ENCODE results near the gene MPIG6B. TPM values are rescaled to one million over a fixed set of nuclear protein-coding genes. Genes with fewer than 3 reads are reported as not detected.

The MPIG6B gene
- total and polyA plus RNA-seq, 4 experiments from 2014 or later, result not detected

DNA sequence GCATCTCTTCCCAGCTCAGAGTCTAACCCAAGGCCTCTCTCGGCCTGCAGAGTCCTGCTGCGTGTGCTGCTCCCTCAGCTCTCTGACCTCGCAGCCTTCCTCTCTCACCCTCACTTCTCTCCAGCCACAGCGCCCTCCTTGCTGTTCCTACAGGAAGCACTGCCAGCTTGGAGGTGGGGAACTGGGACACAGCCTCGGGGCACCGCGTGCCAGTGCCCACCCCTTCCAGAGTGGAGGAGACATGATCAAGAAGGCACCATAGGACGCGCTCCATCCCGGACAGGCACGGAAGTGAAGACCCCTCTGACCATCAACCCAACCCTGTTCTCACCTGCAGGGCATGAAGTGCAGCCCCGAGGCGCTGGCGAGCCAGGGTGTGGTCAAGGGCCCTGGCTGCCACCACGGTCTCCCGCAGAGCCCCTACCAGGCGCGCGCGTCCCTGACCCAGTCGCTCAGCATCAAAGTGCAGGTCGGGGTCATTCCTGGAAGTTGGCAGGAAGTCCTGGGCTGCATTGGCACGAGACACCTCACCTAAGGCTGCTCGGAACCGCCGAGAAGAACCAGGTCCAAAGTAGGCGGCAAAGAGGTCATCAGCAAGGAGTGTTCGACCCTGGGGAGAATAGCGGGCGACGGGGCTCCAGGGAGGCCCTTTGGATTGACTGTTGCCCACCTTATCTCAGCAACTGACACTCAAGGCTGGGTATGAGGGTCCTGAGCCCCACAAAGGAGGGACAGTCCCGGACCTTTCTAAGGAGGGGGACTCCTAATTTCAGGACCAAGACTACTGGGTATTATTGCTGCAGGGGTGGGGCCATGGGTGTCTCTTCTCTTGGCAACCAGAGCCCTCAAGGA lies 52.7 kb downstream of the MPIG6B start:
- peaks cover 14% of the 10 kb centered on the region for H3K36me3 ChIP-seq (ENCODE audit: insufficient read depth, low read length)
- Mint-ChIP-seq H3K4me1 (peaks cover 18 to 54% (median 39%) of the 10 kb centered on the region in 4 donors), H3K9me3 (no peaks in the 10 kb centered on the region), H3K27ac (peak overlapping the region; percentile 29 to 78 (median 66)), H3K4me3 (peak overlapping the region in 5 of 8 donors; percentile 44 to 73 (median 61)), H3K27me3 (no peaks in the 10 kb centered on the region), H3K36me3 (peaks cover 0 to 24% of the 10 kb centered on the region in 2 donors)
- H3K27me3 ChIP-seq (ENCODE audit: insufficient read depth, low read length), result no peaks in the 10 kb centered on the region
- no peaks in the 10 kb centered on the region for H3K9me3 ChIP-seq (ENCODE audit: control insufficient read depth in 1 of 2, low read length in 2 of 2)
- H3K4me3 ChIP-seq (ENCODE audit: low read length in 2 of 2), result no peak overlapping the region
- H3K27ac ChIP-seq (ENCODE audit: low read depth, low read length), result peak overlapping the region; percentile 46
- peaks cover 57% of the 10 kb centered on the region for H3K4me1 ChIP-seq (ENCODE audit: insufficient read depth, low read length)
- no peak for DNase-seq
- ChIA-PET CTCF (ENCODE audit: partially characterized antibody) (interaction anchor here (1.5 to 12.8 kb wide), 3 partner anchors 11 to 42 kb away, joined by 4 to 173 read pairs (median 5); partner anchors contain the start of genes CLIC1, DDAH2 and MSH5), POLR2A (ENCODE audit: partially characterized antibody) (interaction anchor here (1.1 to 7.1 kb wide), 5 partner anchors 19 to 87 kb away, joined by 4 to 78 read pairs (median 6); partner anchors contain the start of genes CLIC1, HSPA1B, LSM2 and MSH5)
- intact Hi-C loops (cut with micrococcal nuclease), result loop anchor here (2.0 kb wide), 1 partner anchor 19 kb away; the partner anchor contains the start of gene VARS1

Small RNAs within 50 kb of the gene (microRNA-seq; reads per million reads assigned to microRNA genes)
- not detected for gene MIR4646 (ENCODE audit: borderline microRNAs expressed, borderline number of aligned reads, borderline replicate concordance)

Other genes starting within 250 kb of the MPIG6B start
Only the 30 nearest of the 42 such genes appear.
- gene LTA, start 151.1 kb upstream of the MPIG6B start, total RNA-seq, result 10 to 100 TPM; 17.3 to 17.5 TPM
- gene LTA, start 151.1 kb upstream of the MPIG6B start, polyA plus RNA-seq, result 10 to 100 TPM; 27.7 to 31.1 TPM
- gene TNF, start 147.8 kb upstream of the MPIG6B start, total RNA-seq, result 10 to 100 TPM; 25.0 to 28.2 TPM
- gene TNF, start 147.8 kb upstream of the MPIG6B start, polyA plus RNA-seq, result 10 to 100 TPM in 1 of 2 donors, 1 to 10 TPM in 1; 3.9 to 10.1 TPM
- 100 to 1,000 TPM; 802 to 835 TPM for gene LTB, start 140.9 kb upstream of the MPIG6B start, total RNA-seq
- gene LTB, start 140.9 kb upstream of the MPIG6B start, polyA plus RNA-seq, result 1,000 to 10,000 TPM; 2,431 to 3,276 TPM
- 10 to 100 TPM; 13.6 to 20.3 TPM for gene LST1, start 137.1 kb upstream of the MPIG6B start, total RNA-seq
- gene LST1, start 137.1 kb upstream of the MPIG6B start, polyA plus RNA-seq, result 10 to 100 TPM; 30.4 to 34.8 TPM
- 1 to 10 TPM; 3.0 to 4.6 TPM for gene NCR3, start 130.4 kb upstream of the MPIG6B start, total RNA-seq
- gene NCR3, start 130.4 kb upstream of the MPIG6B start, polyA plus RNA-seq, result 10 to 100 TPM; 28.4 to 28.7 TPM
- 1 to 10 TPM; 5.2 to 7.4 TPM for gene AIF1, start 108.1 kb upstream of the MPIG6B start, total RNA-seq
- gene AIF1, start 108.1 kb upstream of the MPIG6B start, polyA plus RNA-seq, result 10 to 100 TPM; 10.8 to 11.0 TPM
- gene PRRC2A, start 102.7 kb upstream of the MPIG6B start, total RNA-seq, result 100 to 1,000 TPM; 214 to 218 TPM
- 10 to 100 TPM in 1 of 2 donors, under 1 TPM in 1; 0.09 to 12.1 TPM for gene PRRC2A, start 102.7 kb upstream of the MPIG6B start, polyA plus RNA-seq
- gene BAG6, start 70.7 kb upstream of the MPIG6B start, total RNA-seq, result 100 to 1,000 TPM; 296 to 325 TPM
- 10 to 100 TPM; 12.0 to 23.1 TPM for gene BAG6, start 70.7 kb upstream of the MPIG6B start, polyA plus RNA-seq
- gene APOM, start 67.5 kb upstream of the MPIG6B start, total RNA-seq, result 1 to 10 TPM; 1.3 to 1.5 TPM
- gene APOM, start 67.5 kb upstream of the MPIG6B start, polyA plus RNA-seq, result 1 to 10 TPM; 4.9 to 5.2 TPM
- 10 to 100 TPM; 37.5 to 39.9 TPM for gene C6orf47, start 62.6 kb upstream of the MPIG6B start, total RNA-seq
- 10 to 100 TPM; 15.8 to 29.7 TPM for gene C6orf47, start 62.6 kb upstream of the MPIG6B start, polyA plus RNA-seq
- 10 to 100 TPM; 25.1 to 25.5 TPM for gene GPANK1, start 58.4 kb upstream of the MPIG6B start, total RNA-seq
- gene GPANK1, start 58.4 kb upstream of the MPIG6B start, polyA plus RNA-seq, result 10 to 100 TPM; 16.7 to 19.5 TPM
- 100 to 1,000 TPM; 141 to 148 TPM for gene CSNK2B, start 57.3 kb upstream of the MPIG6B start, total RNA-seq
- gene CSNK2B, start 57.3 kb upstream of the MPIG6B start, polyA plus RNA-seq, result 100 to 1,000 TPM; 183 to 232 TPM
- 10 to 100 TPM; 39.3 to 39.8 TPM for gene LY6G5B, start 53.4 kb upstream of the MPIG6B start, total RNA-seq
- under 1 TPM in 1 of 2 donors, not detected in 1; 0.98 TPM for gene LY6G5B, start 53.4 kb upstream of the MPIG6B start, polyA plus RNA-seq
- gene LY6G5C, start 42.3 kb upstream of the MPIG6B start, total RNA-seq, result 1 to 10 TPM; 4.4 to 4.5 TPM
- 10 to 100 TPM in 1 of 2 donors, 1 to 10 TPM in 1; 8.9 to 11.8 TPM for gene LY6G5C, start 42.3 kb upstream of the MPIG6B start, polyA plus RNA-seq
- 10 to 100 TPM; 66.0 to 69.2 TPM for gene ABHD16A, start 20.0 kb upstream of the MPIG6B start, total RNA-seq
- 10 to 100 TPM; 35.9 to 46.8 TPM for gene ABHD16A, start 20.0 kb upstream of the MPIG6B start, polyA plus RNA-seq
- not detected for gene LY6G6F, start 16.5 kb upstream of the MPIG6B start, total RNA-seq
- not detected for gene LY6G6F, start 16.5 kb upstream of the MPIG6B start, polyA plus RNA-seq
- not detected for gene LY6G6D, start 8.0 kb upstream of the MPIG6B start, total RNA-seq
- gene LY6G6D, start 8.0 kb upstream of the MPIG6B start, polyA plus RNA-seq, result not detected
- gene LY6G6C, start 1.6 kb upstream of the MPIG6B start, total RNA-seq, result not detected
- gene LY6G6C, start 1.6 kb upstream of the MPIG6B start, polyA plus RNA-seq, result not detected
- gene DDAH2, start 5.9 kb downstream of the MPIG6B start, total RNA-seq, result 1 to 10 TPM; 5.4 to 7.4 TPM
- 10 to 100 TPM; 16.4 to 19.8 TPM for gene DDAH2, start 5.9 kb downstream of the MPIG6B start, polyA plus RNA-seq
- 10 to 100 TPM; 91.0 to 98.3 TPM for gene CLIC1, start 13.2 kb downstream of the MPIG6B start, total RNA-seq
- 100 to 1,000 TPM; 462 to 601 TPM for gene CLIC1, start 13.2 kb downstream of the MPIG6B start, polyA plus RNA-seq
- gene MSH5, start 16.6 kb downstream of the MPIG6B start, total RNA-seq, result 10 to 100 TPM; 11.4 to 12.1 TPM
- 1 to 10 TPM in 1 of 2 donors, under 1 TPM in 1; 0.95 to 3.2 TPM for gene MSH5, start 16.6 kb downstream of the MPIG6B start, polyA plus RNA-seq
- 1 to 10 TPM; 2.7 to 3.7 TPM for gene SAPCD1, start 39.3 kb downstream of the MPIG6B start, total RNA-seq
- gene SAPCD1, start 39.3 kb downstream of the MPIG6B start, polyA plus RNA-seq, result under 1 TPM in 1 of 2 donors, not detected in 1; 0.89 TPM
- 1 to 10 TPM; 1.0 to 1.7 TPM for gene VWA7, start 54.0 kb downstream of the MPIG6B start, total RNA-seq
- gene VWA7, start 54.0 kb downstream of the MPIG6B start, polyA plus RNA-seq, result 1 to 10 TPM in 1 of 2 donors, under 1 TPM in 1; 1.00 to 2.5 TPM
- 10 to 100 TPM; 39.6 to 46.8 TPM for gene VARS1, start 72.4 kb downstream of the MPIG6B start, total RNA-seq
- gene VARS1, start 72.4 kb downstream of the MPIG6B start, polyA plus RNA-seq, result 10 to 100 TPM; 43.4 to 45.9 TPM
- 10 to 100 TPM; 30.0 to 34.6 TPM for gene LSM2, start 83.6 kb downstream of the MPIG6B start, total RNA-seq
- gene LSM2, start 83.6 kb downstream of the MPIG6B start, polyA plus RNA-seq, result 10 to 100 TPM; 67.4 to 80.4 TPM
- gene HSPA1L, start 91.9 kb downstream of the MPIG6B start, total RNA-seq, result 1 to 10 TPM; 8.2 to 8.3 TPM
- gene HSPA1L, start 91.9 kb downstream of the MPIG6B start, polyA plus RNA-seq, result 1 to 10 TPM; 1.1 to 4.4 TPM
- gene HSPA1A, start 92.2 kb downstream of the MPIG6B start, total RNA-seq, result 10 to 100 TPM; 69.9 to 71.5 TPM
- gene HSPA1A, start 92.2 kb downstream of the MPIG6B start, polyA plus RNA-seq, result 10 to 100 TPM; 14.6 to 71.9 TPM
- gene HSPA1B, start 104.4 kb downstream of the MPIG6B start, total RNA-seq, result 10 to 100 TPM; 58.0 to 60.8 TPM
- gene HSPA1B, start 104.4 kb downstream of the MPIG6B start, polyA plus RNA-seq, result 1 to 10 TPM; 1.9 to 5.3 TPM
- 10 to 100 TPM; 19.6 to 21.1 TPM for gene NEU1, start 139.4 kb downstream of the MPIG6B start, total RNA-seq
- 10 to 100 TPM; 22.5 to 23.4 TPM for gene NEU1, start 139.4 kb downstream of the MPIG6B start, polyA plus RNA-seq
- not detected for gene SLC44A4, start 155.6 kb downstream of the MPIG6B start, total RNA-seq
- gene SLC44A4, start 155.6 kb downstream of the MPIG6B start, polyA plus RNA-seq, result under 1 TPM in 1 of 2 donors, not detected in 1; 0.11 TPM